ENCODE data around the gene HTRA1.

GRCh38 chr10:122508021-122508420 is 46.7 kb downstream of the HTRA1 start:
- TF ChIP-seq GATA2 (IDR thresholded peaks at IDR 0.05; ENCODE audit: low read depth, low read length), result no peak
- no peak for TF ChIP-seq GATA3 (IDR thresholded peaks at IDR 0.05; ENCODE audit: low read depth, low read length)
